HG02852 (cell line): ENCODE measurements around the gene MANSC4.
"Not testable (repeated sequence)": the region's sequence is repeated elsewhere in the genome, so short reads cannot be mapped to it uniquely, and the experiment has no call there.

ENCODE experiments used
- ATAC-seq: cut with Tn5 transposase; IDR thresholded peaks from one replicate; pipeline ENCODE4 v1.9.1; 2021; ENCODE audit warnings: mild to moderate bottlenecking, moderate library complexity; ENCODE audit not compliant: unreplicated experiment

MANSC4 gene

GRCh38 chr12:27756670-27757195, 23.3 kb downstream of the MANSC4 start:
- no peak for ATAC-seq

- no peak for ATAC-seq
Observed at GRCh38 chr12:27754795-27755194, 25.2 kb downstream of the MANSC4 start.

DNA sequence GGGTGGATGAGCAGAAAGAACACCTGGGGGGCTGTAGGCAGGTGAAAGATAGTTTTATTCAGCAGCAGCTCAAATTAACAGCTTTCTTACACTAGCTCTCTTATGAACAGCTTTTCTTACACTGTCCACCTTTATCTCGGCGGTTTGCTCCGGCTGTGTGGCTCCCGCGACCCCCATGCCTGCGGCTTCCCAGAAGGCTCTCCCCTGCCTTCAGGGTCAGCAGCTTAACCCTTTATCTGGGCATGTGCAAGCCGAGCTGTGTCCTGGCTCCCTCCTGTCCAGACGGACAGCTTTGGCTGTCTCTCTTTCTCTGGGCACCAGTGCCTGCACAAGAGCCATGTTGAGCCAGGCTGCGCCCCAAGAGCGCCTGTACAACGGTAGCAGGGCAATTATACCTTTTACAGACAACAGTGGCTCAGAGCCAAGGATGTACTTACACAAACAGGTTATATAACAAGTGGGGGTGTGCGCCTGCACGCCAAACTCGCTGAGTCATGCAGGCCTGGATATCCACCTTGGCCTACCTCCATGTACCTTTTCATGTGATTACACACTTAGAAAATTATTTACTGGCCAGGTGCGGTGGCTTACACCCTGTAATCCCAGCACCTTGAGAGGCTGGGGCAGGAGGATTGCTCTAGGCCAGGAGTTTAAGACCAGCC, 28.5 kb downstream of the MANSC4 start:
- no peak for ATAC-seq

DNA sequence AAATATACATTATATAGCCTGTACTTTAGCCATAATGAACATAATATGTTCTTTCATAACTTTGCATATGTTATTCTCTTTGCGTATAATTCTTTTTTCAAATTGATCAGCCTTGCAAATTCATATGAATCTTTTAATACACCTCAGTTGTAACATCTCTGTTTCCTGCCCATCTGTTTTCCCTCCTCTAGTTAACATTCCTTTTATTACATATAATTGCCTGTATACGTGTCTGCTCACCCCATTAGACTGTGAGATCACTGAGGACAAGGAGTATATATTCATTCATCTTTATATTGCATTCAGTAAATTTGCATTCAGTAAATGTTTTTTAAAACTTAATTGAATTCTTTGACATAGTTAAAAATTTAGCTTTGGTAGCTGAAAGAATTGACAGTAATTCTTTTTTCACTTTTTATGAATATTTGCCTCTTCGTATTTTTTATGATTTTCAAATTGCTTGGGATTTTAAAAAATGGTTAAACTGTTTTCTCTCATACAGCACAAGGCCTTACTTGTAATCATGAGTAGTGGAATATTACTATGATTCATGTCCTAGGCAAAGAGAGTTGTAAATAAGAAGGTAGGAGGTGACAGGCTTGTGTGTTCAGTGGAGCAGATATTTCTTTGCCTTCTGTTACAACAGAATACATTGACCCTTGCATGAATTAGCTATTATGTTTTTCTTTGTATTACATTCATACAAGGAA, 32.8 kb downstream of the MANSC4 start:
- ATAC-seq: no peak

DNA sequence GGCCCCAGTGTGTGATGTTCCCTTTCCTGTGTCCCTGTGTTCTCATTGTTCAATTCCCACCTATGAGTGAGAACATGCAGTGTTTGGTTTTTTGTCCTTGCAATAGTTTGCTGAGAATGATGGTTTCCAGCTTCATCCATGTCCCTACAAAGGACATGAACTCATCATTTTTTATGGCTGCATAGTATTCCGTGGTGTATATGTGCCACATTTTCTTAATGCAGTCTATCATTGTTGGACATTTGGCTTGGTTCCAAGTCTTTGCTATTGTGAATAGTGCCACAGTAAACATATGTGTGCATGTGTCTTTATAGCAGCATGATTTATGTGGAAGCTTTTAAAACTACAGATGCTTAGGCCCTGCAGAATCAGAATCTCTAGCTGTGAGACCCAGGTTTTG, 34.3 kb downstream of the MANSC4 start:
- not testable (repeated sequence) for ATAC-seq

GRCh38 chr12:27743601-27744000, 36.4 kb downstream of the MANSC4 start:
- no peak for ATAC-seq

- ATAC-seq: not testable (repeated sequence)
Observed at GRCh38 chr12:27734321-27734720, 45.7 kb downstream of the MANSC4 start.

- no peak for ATAC-seq
Observed at GRCh38 chr12:27733791-27734190, 46.2 kb downstream of the MANSC4 start.

DNA sequence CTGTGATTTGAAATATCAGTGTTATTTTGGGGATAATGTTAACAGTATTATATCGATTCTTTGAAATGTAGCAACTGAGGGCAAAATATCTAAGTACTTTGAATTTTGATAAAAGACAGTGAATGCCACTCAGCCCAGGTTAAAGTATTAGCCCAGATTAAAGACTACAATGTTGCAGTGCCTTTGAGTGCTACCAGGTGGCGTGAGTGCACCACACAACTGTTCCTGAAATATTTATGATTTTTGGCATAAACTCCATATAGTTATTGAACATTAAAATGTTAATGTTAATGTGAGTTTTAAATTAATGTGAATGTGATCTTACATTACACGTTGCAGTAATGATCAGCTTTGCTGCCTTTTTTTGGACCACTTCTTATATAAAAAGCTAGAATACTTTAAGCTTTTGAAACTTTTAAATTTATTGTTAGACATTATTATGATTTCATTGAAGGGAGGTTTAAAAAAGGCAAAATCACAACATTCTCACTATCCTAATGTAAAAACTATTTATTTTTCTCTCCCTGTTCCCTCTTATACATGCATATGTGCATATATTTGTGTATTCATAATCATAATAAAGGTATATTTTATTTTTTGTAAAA, 46.9 kb downstream of the MANSC4 start:
- peak; percentile 59 for ATAC-seq

GRCh38 chr12:27732281-27732680, 47.8 kb downstream of the MANSC4 start:
- ATAC-seq: no peak

GRCh38 chr12:27730097-27730588, 49.9 kb downstream of the MANSC4 start:
- no peak for ATAC-seq

DNA sequence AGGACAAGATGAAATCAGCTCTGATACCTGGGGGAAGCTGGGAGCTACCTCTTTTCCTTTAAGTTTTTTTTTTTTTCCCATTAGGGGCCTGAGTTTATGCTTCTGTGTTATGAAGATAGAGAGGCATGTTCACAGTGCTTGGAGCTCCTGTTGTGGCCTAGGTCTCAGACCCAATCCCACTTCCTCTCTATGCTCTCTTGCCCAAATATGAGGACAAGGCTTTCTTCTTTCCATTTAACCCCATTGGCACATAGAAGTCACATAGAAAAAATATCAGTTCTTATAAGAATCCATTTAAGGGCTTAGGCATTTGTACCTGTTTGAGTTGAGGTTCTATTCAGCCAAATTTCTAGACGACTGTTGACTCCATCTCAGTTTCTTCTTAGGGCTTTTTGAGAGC, 56.8 kb downstream of the MANSC4 start:
- no peak for ATAC-seq
